ENCODE measurements around the gene MOV10L1.

DNA sequence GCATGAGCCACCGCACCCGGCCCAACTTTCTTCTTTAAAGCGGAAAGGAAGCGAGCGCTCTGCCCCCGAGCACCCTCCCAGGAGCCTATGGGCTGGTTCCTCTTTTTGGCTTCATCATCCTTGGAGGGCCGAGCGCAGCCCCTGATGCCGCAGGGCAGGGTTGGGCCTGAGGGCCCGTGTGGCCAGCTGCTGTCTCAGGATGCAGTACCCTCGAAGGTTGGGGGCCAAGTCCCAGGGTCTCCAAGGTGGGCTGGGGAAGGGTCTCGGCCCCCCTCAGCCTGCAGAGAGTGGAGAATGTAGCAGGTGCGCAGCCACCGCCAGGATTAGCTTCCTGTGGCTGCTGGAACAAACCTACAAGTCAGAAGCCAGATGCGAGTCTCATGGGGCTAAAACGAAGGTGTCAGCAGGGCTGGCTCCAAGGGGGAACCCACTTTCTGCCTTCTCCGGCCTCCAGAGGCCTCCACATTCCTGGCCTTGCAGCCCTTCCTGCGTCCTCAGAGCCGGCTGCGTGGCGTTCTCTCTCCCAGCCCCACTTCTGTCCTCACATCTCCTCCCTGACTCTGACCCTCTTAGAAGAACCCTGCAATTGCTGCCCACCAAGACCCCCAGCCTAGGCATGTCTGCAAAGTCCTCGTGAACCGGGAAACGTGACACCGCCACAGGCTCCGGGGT is 83.6 kb downstream of the MOV10L1 start:
- TF ChIP-seq, protein P1, sequence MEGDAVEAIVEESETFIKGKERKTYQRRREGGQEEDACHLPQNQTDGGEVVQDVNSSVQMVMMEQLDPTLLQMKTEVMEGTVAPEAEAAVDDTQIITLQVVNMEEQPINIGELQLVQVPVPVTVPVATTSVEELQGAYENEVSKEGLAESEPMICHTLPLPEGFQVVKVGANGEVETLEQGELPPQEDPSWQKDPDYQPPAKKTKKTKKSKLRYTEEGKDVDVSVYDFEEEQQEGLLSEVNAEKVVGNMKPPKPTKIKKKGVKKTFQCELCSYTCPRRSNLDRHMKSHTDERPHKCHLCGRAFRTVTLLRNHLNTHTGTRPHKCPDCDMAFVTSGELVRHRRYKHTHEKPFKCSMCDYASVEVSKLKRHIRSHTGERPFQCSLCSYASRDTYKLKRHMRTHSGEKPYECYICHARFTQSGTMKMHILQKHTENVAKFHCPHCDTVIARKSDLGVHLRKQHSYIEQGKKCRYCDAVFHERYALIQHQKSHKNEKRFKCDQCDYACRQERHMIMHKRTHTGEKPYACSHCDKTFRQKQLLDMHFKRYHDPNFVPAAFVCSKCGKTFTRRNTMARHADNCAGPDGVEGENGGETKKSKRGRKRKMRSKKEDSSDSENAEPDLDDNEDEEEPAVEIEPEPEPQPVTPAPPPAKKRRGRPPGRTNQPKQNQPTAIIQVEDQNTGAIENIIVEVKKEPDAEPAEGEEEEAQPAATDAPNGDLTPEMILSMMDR (IDR thresholded peaks at IDR 0.05; ENCODE audit: low read length): no peak
- TF ChIP-seq EZH2 (IDR thresholded peaks at IDR 0.05; ENCODE audit: borderline replicate concordance, low read length): no peak
